CD4-positive, alpha-beta memory T cell (primary cell): ENCODE results near the gene SLC35G2. TPM values are rescaled to one million over a fixed set of nuclear protein-coding genes. Genes with fewer than 3 reads are reported as not detected.
"Not testable (repeated sequence)": the region's sequence is repeated elsewhere in the genome, so short reads cannot be mapped to it uniquely, and the experiment has no call there.

Source experiments
- CTCF ChIA-PET: fragments of 350-600 bp; sonication (Branson Sonifier 250); formaldehyde crosslinking; loops from one replicate; lab custom pipeline; 2021; ENCODE audit warnings: inconsistent platforms; ENCODE audit not compliant: partially characterized antibody; lab: Charles Lee
- POLR2A ChIA-PET: fragments of 350-600 bp; sonication (Branson Sonifier 250); formaldehyde crosslinking; loops from one replicate; lab custom pipeline; 2021; ENCODE audit not compliant: partially characterized antibody; lab: Charles Lee
- DNase-seq, 5 donors: peaks; one replicate each; pipeline versions ENCODE4 v3.0.0 to v3.0.0-alpha.2; 2020 to 2022; ENCODE audit warnings: mixed read lengths in 1 of 5
- H3K27ac ChIP-seq: one replicate; pipeline ENCODE4 v1.7.0; 2013; ENCODE audit warnings: low read depth, low read length
- H3K27me3 ChIP-seq: 2 replicates; pipeline ENCODE4 v1.7.0; 2013; ENCODE audit warnings: mild to moderate bottlenecking, low read length, moderate library complexity; ENCODE audit not compliant: insufficient read depth
- H3K36me3 ChIP-seq: 2 replicates; pipeline ENCODE4 v1.7.0; 2013; ENCODE audit warnings: mild to moderate bottlenecking, low read length, moderate library complexity; ENCODE audit not compliant: insufficient read depth
- H3K4me1 ChIP-seq: 2 replicates; pipeline ENCODE4 v1.7.0; 2013; ENCODE audit warnings: mild to moderate bottlenecking, low read length, moderate library complexity; ENCODE audit not compliant: insufficient read depth
- H3K4me3 ChIP-seq, 2 donors: one replicate each; pipeline ENCODE4 v1.7.0; 2013; ENCODE audit warnings: low read length in 2 of 2, mild to moderate bottlenecking in 1 of 2
- H3K9me3 ChIP-seq, 2 donors: one replicate each; pipeline ENCODE4 v1.7.0; 2013; ENCODE audit warnings: low read length in 2 of 2, control low read depth in 1 of 2; ENCODE audit not compliant: control insufficient read depth in 1 of 2
- H3K27ac Mint-ChIP-seq, 7 donors: one replicate each; pipeline ENCODE4 v1.8.0; 2020 to 2021; ENCODE audit warnings: mixed read lengths in 7 of 7, mild to moderate bottlenecking in 6 of 7, inconsistent platforms in 3 of 7, moderate library complexity in 3 of 7
- H3K27me3 Mint-ChIP-seq, 2 donors: one replicate each; pipeline ENCODE4 v1.8.0; 2020 to 2021; ENCODE audit warnings: mixed read lengths in 2 of 2
- H3K36me3 Mint-ChIP-seq, 2 donors: one replicate each; pipeline ENCODE4 v1.8.0; 2020 to 2021; ENCODE audit warnings: mixed read lengths in 2 of 2, inconsistent platforms in 1 of 2, mild to moderate bottlenecking in 1 of 2
- H3K4me1 Mint-ChIP-seq, 4 donors: one replicate each; pipeline ENCODE4 v1.8.0; 2020 to 2021; ENCODE audit warnings: mixed read lengths in 4 of 4, mild to moderate bottlenecking in 1 of 4
- H3K4me3 Mint-ChIP-seq, 8 donors: one replicate each; pipeline ENCODE4 v1.8.0; 2020 to 2021; ENCODE audit warnings: mixed read lengths in 8 of 8, mild to moderate bottlenecking in 7 of 8, moderate library complexity in 6 of 8, inconsistent platforms in 3 of 8
- H3K9me3 Mint-ChIP-seq, 8 donors: one replicate each; pipeline ENCODE4 v1.8.0; 2020 to 2021; ENCODE audit warnings: mixed read lengths in 8 of 8, mild to moderate bottlenecking in 5 of 8, inconsistent platforms in 3 of 8, moderate library complexity in 1 of 8
- intact Hi-C: fragments of 100-400 bp; cut with micrococcal nuclease; formaldehyde crosslinking; loops from one replicate; pipeline ENCODE4 v1.15.1; 2023
- polyA plus RNA-seq, 2 donors: library from polyadenylated mRNA; unstranded; fragments of 300-500 nt; fragmentation: Illumina TruSeq; gene quantifications; one replicate each; pipeline ENCODE4 v1.2.3, GENCODE V29; 2021
- total RNA-seq, 2 experiments: library from RNA; stranded (reverse); gene quantifications; one replicate each; pipeline ENCODE4 v1.2.3, GENCODE V29; 2021

Gene SLC35G2
- total and polyA plus RNA-seq, 4 experiments from 2014 or later, result 0.17 to 0.42 (median 0.32) TPM

GRCh38 chr3:136902530-136902929, 83.6 kb downstream of the SLC35G2 start:
- Mint-ChIP-seq H3K9me3 (peaks cover 2 to 46% (median 16%) of the 10 kb centered on the region in 8 donors), H3K4me1 (peaks cover 54 to 75% (median 65%) of the 10 kb centered on the region in 4 donors), H3K36me3 (peaks cover 44 to 59% of the 10 kb centered on the region in 2 donors), H3K4me3 (peak overlapping the region in 2 of 8 donors; percentile 27 to 53), H3K27ac (peak overlapping the region in 1 of 7 donors; percentile 33)
- DNase-seq, POLR2A ChIA-PET, intact Hi-C loops, H3K27me3 ChIP-seq, H3K9me3 ChIP-seq, H3K4me3 ChIP-seq, H3K27ac ChIP-seq, H3K27me3 Mint-ChIP-seq, H3K36me3 ChIP-seq: not testable (repeated sequence)
- CTCF ChIA-PET, result interaction anchor here (1.5 kb wide), 1 partner anchor 150 kb away, joined by 3 read pairs; the partner anchor contains the start of gene STAG1
- H3K4me1 ChIP-seq, result peaks cover 76% of the 10 kb centered on the region

GRCh38 chr3:136903899-136904298, 85.0 kb downstream of the SLC35G2 start:
- Mint-ChIP-seq H3K4me3 (peak overlapping the region in 2 of 8 donors; percentile 29 to 50), H3K27ac (peak overlapping the region in 1 of 7 donors; percentile 13), H3K4me1 (peaks cover 58 to 77% (median 72%) of the 10 kb centered on the region in 4 donors), H3K9me3 (peaks cover 2 to 47% (median 16%) of the 10 kb centered on the region in 8 donors), H3K36me3 (peaks cover 43 to 55% of the 10 kb centered on the region in 2 donors), H3K27me3 (no peaks in the 10 kb centered on the region)
- ChIA-PET CTCF (interaction anchor here (1.5 kb wide), 1 partner anchor 152 kb away, joined by 3 read pairs; the partner anchor contains the start of gene STAG1), POLR2A (no interaction called here)
- peaks cover 77% of the 10 kb centered on the region for H3K4me1 ChIP-seq
- no peak overlapping the region for H3K27ac ChIP-seq
- no peaks in the 10 kb centered on the region for H3K27me3 ChIP-seq
- intact Hi-C loops, result no loop called here
- DNase-seq, result no peak
- H3K36me3 ChIP-seq, result no peaks in the 10 kb centered on the region
- H3K4me3 ChIP-seq, result no peak overlapping the region
- H3K9me3 ChIP-seq, result peaks cover 0 to 8% of the 10 kb centered on the region in 2 donors

GRCh38 chr3:136904746-136905145, 85.8 kb downstream of the SLC35G2 start:
- intact Hi-C loops, result no loop called here
- H3K27ac Mint-ChIP-seq, result no peak overlapping the region
- CTCF ChIA-PET, result no interaction called here

More at GRCh38 chr3:136904746-136905145, 85.8 kb downstream of the SLC35G2 start:
- POLR2A ChIA-PET, result no interaction called here
- H3K36me3 ChIP-seq, result no peaks in the 10 kb centered on the region
- no peak overlapping the region for H3K27ac ChIP-seq
- H3K27me3 Mint-ChIP-seq, result no peaks in the 10 kb centered on the region
- H3K9me3 Mint-ChIP-seq, result peaks cover 2 to 47% (median 16%) of the 10 kb centered on the region in 8 donors
- H3K4me1 ChIP-seq, result peaks cover 77% of the 10 kb centered on the region
- peaks cover 61 to 78% (median 73%) of the 10 kb centered on the region in 4 donors for H3K4me1 Mint-ChIP-seq
- H3K4me3 ChIP-seq, result no peak overlapping the region
- H3K9me3 ChIP-seq, result peaks cover 0 to 8% of the 10 kb centered on the region in 2 donors
- no peak for DNase-seq
- H3K27me3 ChIP-seq, result no peaks in the 10 kb centered on the region
- H3K4me3 Mint-ChIP-seq, result no peak overlapping the region
- H3K36me3 Mint-ChIP-seq, result peaks cover 38 to 50% of the 10 kb centered on the region in 2 donors

Other genes with a start within 250 kb of the SLC35G2 start
- 10 to 100 TPM; 52.7 to 56.1 TPM for gene STAG1, start 66.7 kb upstream of the SLC35G2 start, total RNA-seq
- gene STAG1, start 66.7 kb upstream of the SLC35G2 start, polyA plus RNA-seq, result 10 to 100 TPM; 17.6 to 21.6 TPM
- 10 to 100 TPM; 61.2 to 68.4 TPM for gene NCK1, start 43.1 kb downstream of the SLC35G2 start, total RNA-seq
- gene NCK1, start 43.1 kb downstream of the SLC35G2 start, polyA plus RNA-seq, result 10 to 100 TPM; 40.3 to 62.1 TPM
- gene IL20RB, start 138.9 kb downstream of the SLC35G2 start, total RNA-seq, result 1 to 10 TPM; 1.5 to 2.7 TPM
- gene IL20RB, start 138.9 kb downstream of the SLC35G2 start, polyA plus RNA-seq, result 1 to 10 TPM in 1 of 2 donors, not detected in 1; 1.4 TPM